DLD1 (cell line): ENCODE data around the gene P3R3URF.

Experiments
- in situ Hi-C: cut with HindIII; loops from 2 replicates; pipeline ENCODE4 v1.10.0; 2017; ENCODE audit warnings: low sequenced_read_pairs

Gene P3R3URF

GRCh38 chr1:46134660-46135331 is 41.5 kb downstream of the P3R3URF start:
- in situ Hi-C loops = no loop called here

DNA sequence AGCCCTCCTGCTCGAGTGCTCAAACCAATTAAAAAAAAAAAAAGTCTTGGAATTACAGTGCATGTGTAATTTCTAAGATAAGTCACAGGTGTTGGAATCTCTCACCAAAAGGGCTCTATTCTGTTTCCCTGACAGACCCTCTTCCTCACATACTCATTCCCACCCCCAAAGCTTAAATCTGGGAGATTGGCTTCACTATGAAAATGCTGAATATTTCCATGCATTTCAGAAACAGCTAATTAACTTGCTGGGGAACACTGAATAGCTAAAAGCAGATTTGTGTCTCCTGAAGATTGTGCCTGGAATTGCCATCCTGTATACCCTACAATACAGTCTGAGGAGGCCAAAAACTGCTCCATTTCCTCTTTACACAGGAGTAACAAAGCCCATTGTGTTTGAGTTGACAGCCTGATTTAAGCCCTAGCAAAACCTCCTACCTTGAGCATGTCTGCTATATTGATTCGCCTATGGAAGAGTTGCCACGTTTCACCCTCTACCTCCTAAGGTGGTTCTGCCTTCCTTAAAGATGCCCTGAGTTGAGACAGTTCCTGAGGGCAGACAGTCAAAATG is 42.4 kb downstream of the P3R3URF start:
- in situ Hi-C loops = no loop called here

DNA sequence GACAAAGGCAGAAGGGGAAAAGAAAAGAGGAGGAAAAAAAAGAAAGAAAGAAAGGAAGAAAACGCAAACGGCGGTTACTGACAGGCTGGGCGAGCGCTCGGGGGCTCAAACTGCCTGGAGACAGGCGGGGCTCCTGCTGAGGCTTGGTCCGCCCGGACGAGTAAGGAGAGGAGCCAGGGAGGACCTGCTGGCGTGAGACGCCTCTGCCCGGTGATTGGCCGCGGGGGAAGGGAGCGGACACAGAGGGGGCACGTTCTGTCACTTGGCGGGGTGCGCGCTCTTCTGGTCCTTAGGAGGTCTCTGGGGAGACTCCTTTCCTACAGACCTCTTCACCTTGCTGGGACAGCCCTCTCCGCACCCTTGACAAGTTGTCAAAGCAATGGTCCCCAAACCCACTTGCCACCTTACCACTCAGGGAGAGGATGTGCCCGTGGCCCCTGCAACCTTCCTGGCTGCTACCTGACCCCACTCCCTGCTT is 43.1 kb downstream of the P3R3URF start:
- in situ Hi-C loops = no loop called here

GRCh38 chr1:46132529-46133180 is 43.6 kb downstream of the P3R3URF start, which contains the start of gene PIK3R3:
Gene PIK3R3 (minus strand): TSS chr1:46132629. CDS start chr1:46131952, 677 bp downstream.
- in situ Hi-C loops = no loop called here

DNA sequence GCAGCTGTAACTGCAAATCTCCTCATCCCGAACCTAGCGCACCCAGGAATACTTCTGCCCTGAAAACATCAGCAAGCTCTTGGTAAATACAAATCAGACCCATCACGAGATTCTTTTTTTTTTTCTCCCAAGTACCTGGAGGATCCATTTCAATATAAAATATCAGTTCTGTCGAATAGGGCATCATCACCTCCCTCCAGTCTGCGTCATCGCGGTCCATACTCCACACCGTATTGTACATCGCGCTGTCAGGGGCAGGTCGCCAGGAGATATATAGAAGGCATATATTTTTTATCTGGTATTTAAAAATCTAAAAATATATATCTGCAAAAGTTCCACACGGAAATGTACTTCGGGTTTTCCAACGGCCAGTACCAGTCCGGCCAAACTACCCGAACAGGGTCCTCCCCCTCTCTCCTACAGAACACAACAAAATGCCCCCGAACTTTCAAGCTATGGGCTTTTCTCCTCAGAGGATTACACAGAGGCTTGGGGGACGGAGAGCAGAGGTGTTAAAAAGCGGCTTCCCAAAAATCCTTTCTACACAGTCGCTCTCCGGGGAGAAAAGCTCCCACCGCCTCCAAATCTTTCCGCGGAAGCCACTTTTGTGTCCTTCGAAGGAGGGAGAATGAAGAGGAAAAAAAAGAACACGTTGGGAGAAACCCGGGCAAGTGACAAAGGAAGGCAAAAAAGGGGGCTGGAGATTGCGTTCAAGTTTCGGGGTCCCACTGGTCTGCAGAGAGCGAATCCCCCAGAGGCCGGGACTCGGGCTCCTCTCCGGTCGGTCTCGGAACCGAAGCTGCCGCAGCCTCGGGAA is 44.4 kb downstream of the P3R3URF start:
- in situ Hi-C loops = no loop called here

DNA sequence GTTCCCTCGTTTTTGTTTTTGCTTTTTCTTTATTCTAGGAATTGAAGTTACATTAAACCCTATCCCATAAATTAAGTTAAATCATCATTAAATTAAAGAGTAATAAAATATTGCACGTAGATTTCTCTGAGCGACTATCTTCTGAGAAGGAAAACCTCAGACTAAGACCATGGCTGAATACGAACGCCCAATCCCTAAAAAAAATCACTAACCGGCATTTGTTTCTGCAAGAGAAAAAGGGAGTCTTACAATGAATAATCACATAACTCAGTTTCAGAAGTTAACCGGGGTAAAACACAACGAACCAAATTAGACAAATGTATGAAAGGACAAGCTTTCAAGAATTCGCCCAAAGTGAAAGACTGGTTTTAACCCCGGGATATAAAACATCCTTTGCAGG is 45.2 kb downstream of the P3R3URF start:
- in situ Hi-C loops = no loop called here

DNA sequence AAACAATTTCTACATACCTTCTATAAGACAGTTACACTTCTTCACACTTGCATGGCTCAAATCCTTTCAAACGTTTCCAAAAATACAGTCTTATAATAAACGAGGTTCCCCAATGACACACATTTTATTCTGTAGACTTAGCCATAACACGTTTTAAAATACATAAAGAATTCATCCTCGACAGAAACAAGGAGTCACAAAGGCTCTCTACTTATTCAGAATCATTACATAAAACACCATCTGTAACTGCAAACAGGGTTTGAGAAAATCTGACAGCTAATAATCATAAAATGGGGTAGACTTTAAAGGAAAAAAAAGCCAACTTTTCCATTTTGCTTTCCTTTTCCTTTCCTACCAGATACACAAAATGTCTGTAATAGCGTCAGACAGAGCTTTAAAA is 45.7 kb downstream of the P3R3URF start:
- in situ Hi-C loops = no loop called here

DNA sequence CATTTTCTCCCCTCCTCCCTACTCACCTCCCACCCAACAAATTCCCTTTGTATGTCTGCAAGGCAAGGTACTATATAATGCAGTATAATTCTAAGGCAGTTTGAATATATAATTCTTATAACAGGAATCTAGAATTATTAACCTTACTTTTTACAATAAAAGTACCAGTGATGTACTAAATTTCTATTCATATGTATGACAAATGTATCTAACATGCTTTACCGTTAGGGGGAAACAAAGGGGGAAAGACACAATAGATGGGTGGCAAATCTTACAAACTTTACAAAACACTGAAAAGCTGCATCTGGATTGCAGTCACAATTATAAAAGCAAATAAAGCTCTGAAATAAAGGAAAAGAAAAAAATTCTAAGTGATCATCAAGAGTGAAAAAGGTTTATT is 46.2 kb downstream of the P3R3URF start:
- in situ Hi-C loops = no loop called here

DNA sequence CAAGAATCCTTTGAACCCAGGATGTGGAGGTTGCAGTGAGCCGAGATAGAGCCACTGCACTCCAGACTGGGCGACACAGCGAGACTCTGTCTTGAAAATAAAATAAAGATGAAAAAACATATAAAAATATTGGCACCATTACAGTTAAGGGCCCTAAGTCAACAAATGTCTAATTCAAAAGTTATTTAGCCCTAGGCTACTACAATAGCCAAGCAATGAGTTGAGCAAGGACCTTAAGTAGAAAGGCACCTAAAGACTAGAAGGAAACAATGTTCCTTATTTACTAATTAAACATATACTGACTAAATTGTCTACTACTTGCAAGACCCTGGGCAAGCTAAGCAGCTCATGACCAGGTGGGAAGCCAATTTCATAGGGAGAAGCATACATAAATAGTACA is 47.9 kb downstream of the P3R3URF start:
- in situ Hi-C loops = no loop called here
